Measurements from ENCODE around the gene ATP8B3. TPM values are rescaled to one million over a fixed set of nuclear protein-coding genes. Genes with fewer than 3 reads are reported as not detected.

ATP8B3 gene
- total RNA-seq, 1 experiment from 2014 or later: 11.9 TPM

DNA sequence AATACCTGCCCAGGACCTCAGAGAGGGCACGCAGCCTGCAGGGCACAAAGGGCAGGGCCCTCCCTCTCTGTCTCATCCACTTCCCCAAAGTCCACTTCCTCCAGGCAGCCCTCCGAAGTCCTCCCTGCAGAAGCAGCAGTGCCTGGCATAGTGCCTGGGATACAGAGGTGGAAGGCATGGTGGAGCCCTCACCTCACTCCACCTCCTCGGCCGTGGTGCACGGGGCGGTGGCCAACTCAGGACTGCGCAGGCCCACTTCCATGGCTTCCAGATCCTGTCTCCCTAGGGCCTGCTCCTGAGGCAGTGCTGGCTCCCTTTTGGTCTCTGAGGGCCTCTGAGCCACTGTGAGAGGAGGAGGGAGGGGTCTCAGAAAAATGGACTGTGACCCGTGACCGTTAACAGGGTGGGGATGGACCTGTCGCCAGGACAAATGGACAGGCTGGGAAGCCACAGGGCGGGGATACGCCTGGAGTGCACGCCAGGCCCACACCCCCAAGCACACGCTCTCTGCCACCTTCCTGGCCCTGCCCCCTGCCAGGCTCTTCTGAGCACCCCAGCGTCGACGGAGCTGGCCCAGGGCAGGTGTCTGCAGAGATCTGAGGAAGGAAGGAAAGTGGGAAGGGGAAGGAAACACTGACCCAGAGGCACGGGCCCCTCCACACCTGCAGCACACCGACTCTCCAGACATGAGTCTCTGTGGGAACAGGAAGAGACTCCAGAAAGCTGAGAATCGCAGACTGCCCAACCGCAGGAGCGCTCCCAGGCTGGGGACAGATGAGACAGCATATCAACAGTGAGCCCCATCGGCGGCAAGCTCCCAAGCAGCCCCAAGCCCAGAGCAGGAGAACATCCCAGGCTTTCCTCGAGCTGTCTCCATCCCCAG, 27.8 kb upstream of the ATP8B3 start:
- in situ Hi-C loops (cut with HindIII; ENCODE audit: low pct_unique_long_range_greater_than_20kb, low sequenced_read_pairs): no loop called here

DNA sequence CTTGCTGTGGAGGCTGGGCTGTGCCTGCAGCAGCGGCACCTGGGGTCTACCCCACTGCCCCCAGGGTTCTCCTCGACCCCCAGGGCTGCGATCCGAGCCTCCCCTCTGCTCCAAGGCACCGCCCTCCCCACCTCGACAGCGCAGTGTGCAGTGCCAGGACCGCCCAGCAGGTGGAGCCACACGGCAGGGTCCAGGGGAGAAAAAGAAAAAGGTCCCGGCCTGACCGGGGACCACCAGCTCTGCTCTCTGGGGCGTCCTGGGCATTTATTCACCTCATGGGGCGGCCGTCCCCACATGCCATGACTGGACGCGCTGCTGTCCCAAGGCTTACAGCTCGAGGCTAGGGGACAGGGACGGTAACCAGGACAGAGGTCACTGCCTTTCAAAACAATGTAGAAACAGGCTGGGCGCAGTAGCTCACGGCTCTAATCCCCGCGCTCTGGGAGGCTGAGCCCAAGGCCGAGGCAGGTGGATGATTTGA, 25.6 kb upstream of the ATP8B3 start:
- no peak for DNase-seq (ENCODE audit: low read depth)
- in situ Hi-C loops (cut with HindIII; ENCODE audit: low pct_unique_long_range_greater_than_20kb, low sequenced_read_pairs): no loop called here

More for the DNA sequence above, 27.8 kb upstream of the ATP8B3 start:
- no peak for DNase-seq (ENCODE audit: low read depth)

DNA sequence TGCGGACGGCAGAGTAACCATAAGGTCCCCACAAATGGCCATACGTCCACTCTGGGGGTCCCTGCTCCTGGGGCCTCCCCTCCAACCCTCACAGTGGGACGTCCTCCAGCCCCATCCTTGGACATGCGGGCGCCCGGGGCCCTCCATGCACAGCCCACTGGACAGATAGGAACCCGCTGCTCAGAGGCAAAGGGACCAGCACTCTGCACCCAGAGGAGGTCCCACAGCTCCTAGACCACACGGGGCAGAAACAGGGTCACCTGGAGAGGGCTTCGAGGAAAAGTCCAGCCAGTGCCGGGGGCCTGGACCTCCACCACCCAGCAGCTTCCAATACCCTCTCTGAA, 25.1 kb upstream of the ATP8B3 start:
- no peak for DNase-seq (ENCODE audit: low read depth)
- in situ Hi-C loops (cut with HindIII; ENCODE audit: low pct_unique_long_range_greater_than_20kb, low sequenced_read_pairs): no loop called here

DNA sequence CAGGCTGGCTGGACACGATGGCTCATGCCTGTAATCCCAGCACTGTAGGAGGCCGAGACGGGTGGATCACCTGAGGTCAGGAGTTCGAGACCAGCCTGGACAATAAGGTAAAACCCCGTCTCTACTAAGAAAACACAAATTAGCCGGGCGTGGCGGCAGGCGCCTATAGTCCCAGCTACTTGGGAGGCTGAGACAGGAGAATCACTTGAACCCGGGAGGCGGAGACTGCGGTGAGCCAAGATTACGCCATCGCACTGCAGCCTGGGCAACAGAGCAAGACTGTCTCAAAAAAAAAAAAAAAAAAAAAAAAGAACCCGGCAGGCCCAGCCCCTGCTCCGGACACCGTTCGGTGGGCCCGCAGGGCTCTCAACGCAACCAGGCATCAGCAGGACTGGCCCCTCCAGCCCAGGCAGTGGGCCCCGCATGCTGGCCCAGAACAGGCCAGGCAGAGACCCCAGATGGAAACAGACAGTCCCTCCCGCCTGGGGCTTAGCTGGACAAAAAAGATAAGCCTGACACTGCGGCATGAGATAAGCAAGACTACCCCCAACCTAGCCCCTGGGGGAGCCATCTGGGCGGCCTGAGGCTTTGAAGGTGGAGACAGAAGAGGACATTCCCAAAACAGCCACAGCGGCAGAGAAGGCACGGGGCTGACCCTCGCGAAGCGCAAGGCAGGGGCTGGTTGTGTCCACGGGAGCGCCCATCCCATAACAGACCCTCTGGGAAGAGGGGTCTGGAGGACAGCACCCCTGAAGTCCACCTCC, 24.6 kb upstream of the ATP8B3 start:
- in situ Hi-C loops (cut with HindIII; ENCODE audit: low pct_unique_long_range_greater_than_20kb, low sequenced_read_pairs): no loop called here
- no peak for DNase-seq (ENCODE audit: low read depth)

DNA sequence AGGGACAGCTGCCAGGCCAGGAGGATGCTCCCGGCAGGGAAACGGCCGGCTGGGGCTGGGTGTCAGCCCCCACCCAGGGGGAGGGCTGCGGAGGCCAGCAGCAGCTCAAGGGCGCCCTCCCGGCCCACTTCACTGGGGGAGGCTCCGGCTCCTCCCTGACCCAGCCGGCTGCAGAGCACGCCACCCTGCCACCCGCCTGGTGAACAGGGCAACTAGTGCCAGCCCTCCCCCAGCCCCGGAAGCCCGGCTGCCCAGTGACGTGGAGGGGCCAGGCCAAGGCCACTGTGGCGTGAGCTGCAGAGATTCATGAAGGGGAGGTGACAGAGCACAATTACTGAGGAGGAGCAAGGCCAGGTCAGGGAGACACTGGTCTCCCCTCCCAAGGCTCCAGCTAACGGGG, 21.5 kb upstream of the ATP8B3 start:
- no peak for DNase-seq (ENCODE audit: low read depth)
- in situ Hi-C loops (cut with HindIII; ENCODE audit: low pct_unique_long_range_greater_than_20kb, low sequenced_read_pairs): no loop called here

DNA sequence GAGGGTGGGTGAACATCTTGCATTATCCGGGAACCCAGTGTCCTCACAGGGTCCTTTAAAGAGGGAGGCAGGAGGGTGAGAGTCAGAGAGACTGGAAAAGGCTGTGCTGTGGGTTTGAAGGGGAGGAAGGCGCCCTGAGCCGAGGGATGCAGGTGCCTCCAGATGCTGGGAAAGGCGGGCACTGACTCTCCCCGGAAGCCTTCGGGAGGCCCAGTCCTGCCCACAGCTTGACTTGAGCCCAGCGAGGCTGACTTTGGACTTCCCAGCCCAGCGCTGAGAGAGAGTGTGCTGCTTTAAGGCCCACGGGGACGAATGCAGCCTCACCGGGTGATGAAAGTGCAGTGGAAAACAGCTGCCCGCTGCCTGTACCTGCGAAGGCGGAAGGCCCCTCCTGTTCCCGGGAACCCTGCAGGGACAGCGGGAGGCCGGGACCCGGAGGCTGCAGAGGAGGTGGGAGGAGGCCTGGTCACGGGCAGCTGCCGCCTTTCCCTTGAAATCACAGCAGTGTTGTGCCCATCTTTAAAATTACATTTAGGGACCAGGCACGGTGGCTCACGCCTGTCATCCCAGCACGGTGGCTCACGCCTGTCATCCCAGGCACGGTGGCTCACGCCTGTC, 20.1 kb upstream of the ATP8B3 start:
- no peak for DNase-seq (ENCODE audit: low read depth)
- in situ Hi-C loops (cut with HindIII; ENCODE audit: low pct_unique_long_range_greater_than_20kb, low sequenced_read_pairs): no loop called here

DNA sequence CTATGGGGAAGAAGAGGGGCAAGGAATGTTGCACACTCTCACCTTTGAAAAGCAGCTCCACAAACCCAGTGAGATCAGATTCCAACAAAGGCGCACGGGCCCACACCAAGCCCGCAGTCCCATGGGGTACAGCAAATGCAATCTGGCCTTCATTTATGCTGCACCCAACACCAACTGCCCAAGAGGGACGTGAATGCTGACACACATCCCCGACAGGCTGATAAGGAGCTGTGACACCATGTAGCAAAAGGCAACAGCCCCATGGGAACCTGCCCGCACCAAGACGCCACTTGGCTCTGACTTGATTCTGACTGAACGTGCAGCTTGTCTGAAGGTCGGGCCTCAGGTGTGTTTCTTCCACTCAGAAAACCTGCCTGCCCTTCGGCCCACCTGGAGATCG, 18.9 kb upstream of the ATP8B3 start:
- in situ Hi-C loops (cut with HindIII; ENCODE audit: low pct_unique_long_range_greater_than_20kb, low sequenced_read_pairs): no loop called here
- DNase-seq (ENCODE audit: low read depth): no peak

DNA sequence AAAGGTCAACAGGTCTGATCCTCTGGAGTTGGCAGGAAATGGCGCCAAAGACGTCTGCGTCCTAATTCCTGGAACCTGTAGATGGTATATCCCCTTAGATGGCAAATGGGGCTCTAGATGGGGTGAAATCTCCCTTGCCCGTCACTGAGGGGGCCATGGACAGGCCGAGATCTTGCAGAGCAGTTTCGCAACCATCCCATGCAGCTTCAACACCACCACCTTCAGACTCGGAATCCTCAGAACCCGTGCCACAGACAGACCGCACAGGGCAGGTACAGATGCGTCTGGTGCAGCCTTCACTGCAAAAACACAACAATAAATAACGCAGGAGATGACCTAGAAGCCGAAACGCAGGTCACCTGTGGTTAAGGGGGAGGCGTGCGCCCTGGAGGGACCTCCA, 18.5 kb upstream of the ATP8B3 start:
- in situ Hi-C loops (cut with HindIII; ENCODE audit: low pct_unique_long_range_greater_than_20kb, low sequenced_read_pairs): no loop called here

DNA sequence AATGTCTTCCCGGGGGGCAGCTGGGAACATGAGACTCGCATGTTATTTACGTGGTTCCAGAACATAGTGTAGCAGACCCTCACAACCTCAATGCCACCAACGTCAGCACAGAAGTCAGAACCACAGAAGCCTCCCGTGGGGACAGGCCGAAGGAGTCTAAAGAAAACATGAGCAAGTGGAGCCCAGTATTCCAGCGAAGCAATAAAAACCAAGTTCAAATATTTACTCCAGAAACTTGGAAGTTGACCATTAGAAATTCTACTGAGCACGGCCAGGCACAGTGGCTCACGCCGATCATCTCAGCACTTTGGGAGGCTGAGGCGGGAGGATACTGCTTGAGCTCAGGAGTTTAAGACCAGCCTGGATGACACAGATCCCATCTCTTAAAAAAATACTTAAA, 17.9 kb upstream of the ATP8B3 start:
- in situ Hi-C loops (cut with HindIII; ENCODE audit: low pct_unique_long_range_greater_than_20kb, low sequenced_read_pairs): no loop called here
- no peak for DNase-seq (ENCODE audit: low read depth)

More for the DNA sequence above, 18.5 kb upstream of the ATP8B3 start:
- no peak for DNase-seq (ENCODE audit: low read depth)

DNA sequence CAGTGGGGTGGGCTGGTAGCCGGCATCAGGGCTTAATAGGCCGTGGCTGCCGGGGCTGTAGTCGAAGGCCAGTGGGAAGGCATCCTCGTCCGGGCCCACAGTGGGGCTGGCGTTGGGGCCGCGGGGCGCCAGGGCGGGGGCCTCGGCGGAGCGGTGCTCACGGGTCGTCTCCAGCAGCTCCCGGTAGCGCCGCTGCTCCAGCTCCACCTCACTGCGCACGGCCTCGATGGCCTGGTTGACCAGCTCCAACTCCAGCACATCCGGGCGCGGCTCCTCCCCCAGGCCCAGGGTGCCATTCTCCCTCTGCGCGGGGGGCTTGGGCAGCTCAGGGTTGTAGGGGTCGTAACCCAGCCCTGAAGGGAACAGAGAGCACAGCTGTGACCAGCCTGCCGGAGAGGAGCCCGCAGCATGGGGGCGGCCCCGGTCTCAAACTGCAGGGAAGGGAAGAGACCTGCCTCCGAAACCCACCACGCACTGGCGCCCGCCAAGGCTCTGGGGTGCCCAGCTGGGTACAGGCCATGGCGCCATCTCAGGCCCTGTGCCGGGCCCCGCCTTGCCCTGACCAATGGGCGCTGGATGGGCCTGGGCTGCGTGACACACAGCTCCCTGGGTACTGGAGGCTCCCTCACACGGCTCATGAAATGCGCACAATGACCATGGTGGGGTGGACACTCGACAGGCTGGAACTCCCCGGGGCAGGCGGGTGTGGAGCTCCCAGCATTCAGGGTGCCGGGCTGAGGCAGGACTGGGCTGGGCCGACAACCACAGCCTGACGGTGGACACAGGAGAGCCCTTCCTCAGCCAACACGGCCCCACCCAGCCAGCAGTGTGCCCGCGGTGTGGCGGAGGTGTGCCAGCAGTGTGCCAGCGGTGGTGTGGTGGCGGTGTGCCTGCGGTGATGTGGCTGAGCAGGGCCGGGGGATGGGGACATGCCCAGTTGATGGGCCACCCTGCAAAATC, 16.5 kb upstream of the ATP8B3 start:
- DNase-seq (ENCODE audit: low read depth): no peak
- in situ Hi-C loops (cut with HindIII; ENCODE audit: low pct_unique_long_range_greater_than_20kb, low sequenced_read_pairs): no loop called here

DNA sequence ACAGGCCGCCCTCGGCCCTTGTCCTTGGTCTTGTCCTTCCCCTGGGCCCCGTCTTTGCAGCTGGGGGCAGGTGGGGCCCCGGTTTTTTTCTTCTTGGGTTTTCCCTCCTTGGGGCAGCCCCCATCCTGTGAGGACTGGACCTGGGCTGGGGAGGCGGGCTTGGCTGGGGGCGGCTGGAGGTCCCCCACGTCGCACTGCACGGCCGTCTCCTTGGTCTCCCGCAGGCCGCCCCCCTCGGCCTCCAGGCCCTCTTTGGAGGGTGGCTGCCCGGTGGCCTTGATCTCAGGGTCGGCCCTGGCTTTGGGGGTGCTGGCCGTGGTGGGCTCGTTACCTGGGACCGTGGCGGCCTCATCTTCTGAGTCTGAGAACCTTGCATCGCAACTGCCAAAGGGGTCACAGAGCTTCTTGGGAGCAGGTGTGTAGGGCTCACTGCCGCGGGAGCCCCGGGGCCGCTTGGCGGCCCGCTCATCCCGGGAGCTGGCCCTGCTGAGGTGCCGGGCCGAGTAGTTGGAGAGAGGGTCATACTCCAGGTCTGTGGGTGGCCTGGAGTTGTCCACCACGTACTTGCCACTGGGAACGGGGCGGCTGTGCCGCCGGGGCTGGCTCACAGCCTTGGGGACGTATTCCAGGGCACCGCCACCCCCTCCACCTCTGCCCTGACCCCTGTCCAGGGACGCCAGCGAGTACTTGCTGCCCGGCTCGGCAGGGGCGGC, 15.6 kb upstream of the ATP8B3 start:
- DNase-seq (ENCODE audit: low read depth): no peak
- in situ Hi-C loops (cut with HindIII; ENCODE audit: low pct_unique_long_range_greater_than_20kb, low sequenced_read_pairs): no loop called here

DNA sequence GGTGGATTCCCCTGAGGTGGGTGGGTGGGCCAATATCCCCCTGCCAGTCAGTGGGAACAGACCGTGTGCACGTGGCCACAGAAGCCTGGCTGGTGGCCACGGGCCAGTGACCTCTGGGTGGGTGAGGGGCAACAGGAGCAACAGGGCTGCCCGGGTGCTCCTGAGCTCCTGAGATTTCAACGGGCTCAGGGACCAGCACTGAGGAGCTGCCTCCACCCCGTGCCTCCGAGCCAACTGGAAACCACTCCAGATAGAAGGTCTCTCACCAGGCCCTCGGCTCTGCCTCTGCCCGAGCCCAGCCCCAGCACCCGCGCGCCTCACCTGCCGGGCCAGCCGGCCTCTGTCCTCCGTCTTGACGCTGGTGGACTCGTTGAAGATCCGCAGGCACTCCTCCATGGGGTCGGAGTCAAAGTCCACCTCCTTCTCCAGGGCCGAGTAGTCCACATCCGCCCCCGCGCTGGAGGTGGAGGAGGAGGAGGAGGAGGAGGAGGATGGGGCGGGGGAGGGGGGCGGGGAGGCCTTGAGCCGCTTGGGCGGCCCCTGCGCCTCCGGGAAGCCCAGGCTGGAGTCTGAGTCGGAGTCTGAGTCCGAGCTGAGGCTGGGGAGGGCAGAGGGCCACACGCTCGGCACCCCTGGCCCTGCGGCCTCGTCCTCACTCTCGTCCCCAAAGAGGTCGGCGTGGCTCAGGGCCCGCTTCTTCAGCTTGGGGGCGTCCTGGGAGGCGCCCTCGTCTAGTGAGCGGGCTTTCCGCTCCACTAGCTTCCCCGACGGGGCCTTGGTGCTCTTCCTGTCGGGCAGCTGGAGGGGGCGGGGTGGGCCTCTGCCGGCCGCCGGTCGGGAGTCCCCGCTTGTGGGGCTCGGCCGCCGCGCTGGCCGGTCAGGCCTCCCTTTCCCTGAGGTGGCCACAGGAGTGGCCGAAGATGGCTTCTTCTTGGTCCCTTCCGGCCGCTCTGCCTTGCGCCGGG, 14.8 kb upstream of the ATP8B3 start:
- in situ Hi-C loops (cut with HindIII; ENCODE audit: low pct_unique_long_range_greater_than_20kb, low sequenced_read_pairs): no loop called here
- no peak for DNase-seq (ENCODE audit: low read depth)

DNA sequence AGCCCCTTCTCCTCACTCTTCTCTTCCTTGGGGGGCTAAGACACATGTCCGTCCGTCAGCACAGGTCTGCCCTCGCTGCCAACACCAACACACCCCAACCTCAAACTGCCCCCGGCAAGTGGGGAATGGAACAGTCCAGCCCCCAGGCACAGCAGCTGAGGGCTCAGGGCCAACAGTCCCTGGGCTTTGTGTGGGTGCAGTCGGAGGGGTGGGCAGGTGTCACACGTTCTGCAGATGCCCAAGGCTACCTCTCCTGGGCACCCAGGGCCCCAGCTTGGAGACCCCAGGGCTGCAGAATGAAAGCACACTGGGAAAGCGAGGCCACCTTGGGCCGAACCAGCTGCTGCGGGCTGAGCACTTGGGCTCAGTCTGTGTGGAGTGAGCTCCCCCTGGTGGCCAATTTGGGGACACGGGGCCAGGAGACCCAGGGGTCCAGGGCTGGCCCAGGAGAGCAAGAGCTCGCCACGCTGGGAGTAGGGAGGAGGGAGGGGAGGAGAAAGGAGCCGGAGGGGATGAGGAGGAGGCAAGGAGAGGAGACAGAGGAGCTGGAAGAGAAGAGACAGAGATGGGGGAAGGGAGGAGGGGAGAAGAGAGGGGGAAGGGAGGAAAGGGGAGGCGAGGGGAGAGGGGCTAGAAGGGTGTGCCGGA, 14.0 kb upstream of the ATP8B3 start:
- in situ Hi-C loops (cut with HindIII; ENCODE audit: low pct_unique_long_range_greater_than_20kb, low sequenced_read_pairs): no loop called here
- DNase-seq (ENCODE audit: low read depth): peak; percentile 31

DNA sequence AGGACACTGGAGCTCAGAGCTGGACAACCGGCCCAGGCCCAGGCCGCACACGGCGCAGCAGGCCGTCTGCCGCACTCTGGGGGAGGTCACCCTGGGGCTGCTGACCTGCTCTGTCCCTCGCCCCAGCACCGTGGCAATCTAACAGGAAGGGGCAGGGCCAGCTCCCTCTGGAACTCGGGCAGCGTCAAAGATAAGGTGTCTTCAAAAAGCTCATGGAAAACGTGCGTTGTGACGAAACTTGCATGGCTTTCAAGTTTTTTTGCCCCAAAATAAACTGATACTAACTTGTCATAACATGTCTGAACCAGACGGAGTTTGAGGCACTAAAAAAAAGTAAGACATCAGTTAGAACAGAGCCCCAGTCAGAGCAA, 12.2 kb upstream of the ATP8B3 start:
- DNase-seq (ENCODE audit: low read depth): no peak
- in situ Hi-C loops (cut with HindIII; ENCODE audit: low pct_unique_long_range_greater_than_20kb, low sequenced_read_pairs): no loop called here

DNA sequence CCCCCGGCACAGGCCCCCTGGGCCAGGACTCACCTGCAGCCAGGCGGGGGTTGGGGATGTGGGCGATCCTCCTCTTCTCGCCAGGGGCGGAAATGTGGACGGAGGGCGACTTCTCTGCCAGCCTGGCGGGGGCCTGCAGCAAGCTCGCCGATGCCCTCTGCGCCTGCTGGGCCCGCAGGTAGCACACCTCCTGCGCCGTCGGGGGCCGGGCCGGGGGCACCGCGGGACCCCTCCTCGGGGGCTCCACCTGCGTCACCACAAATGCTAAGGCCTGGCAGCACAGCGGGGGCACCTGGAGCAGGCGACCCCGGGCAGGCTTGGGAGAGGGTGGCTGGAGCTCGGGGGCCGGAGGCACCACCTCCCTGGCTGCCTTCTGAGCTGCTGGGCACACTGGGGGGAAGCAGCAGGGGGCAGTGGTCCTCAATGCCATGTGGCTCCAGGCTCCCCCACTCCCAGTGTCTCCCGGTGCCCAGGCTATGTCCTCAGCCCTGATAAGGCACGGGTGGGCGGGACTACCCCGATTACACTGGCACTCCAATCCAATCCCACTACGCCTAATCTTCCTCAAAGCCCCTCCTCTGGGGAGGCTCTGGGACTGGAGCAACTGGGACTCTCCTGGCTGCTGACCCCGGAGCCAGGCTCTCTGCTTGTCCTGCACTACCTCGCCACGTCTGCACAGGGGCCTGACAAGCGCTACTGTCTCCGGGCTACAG, 11.6 kb upstream of the ATP8B3 start:
- in situ Hi-C loops (cut with HindIII; ENCODE audit: low pct_unique_long_range_greater_than_20kb, low sequenced_read_pairs): no loop called here
- no peak for DNase-seq (ENCODE audit: low read depth)

DNA sequence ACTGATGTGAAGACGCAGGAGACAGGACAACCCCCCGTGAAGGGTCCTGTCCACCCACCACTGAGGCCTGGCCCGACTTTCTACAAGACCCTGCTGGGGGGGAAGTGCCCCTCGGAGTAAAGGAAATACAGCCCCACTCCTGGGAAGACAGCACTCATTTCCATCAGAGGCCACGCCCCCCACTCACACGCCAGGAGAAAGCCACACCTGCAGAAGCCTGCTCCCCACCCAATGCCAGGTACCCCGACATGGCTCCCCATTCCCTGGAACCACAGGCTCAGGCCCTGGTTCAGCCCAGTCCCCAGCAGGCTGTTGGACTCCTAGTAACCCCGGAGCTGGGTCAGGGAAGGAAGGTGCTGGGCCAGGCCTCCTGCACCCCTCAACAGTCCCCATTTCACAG, 10.9 kb upstream of the ATP8B3 start:
- in situ Hi-C loops (cut with HindIII; ENCODE audit: low pct_unique_long_range_greater_than_20kb, low sequenced_read_pairs): no loop called here
- DNase-seq (ENCODE audit: low read depth): no peak

Measured in Caki2 (cell line).